Neural cell (in vitro differentiated cells): ENCODE data around the gene SLC44A4. TPM values are rescaled to one million over a fixed set of nuclear protein-coding genes. Genes with fewer than 3 reads are reported as not detected.
"Not testable (repeated sequence)": the region's sequence is repeated elsewhere in the genome, so short reads cannot be mapped to it uniquely, and the experiment has no call there.

ENCODE experiments used
- H2AFZ ChIP-seq: fragments of 200-600, 300-800 bp; sonication (generic), shearing (Covaris generic); 2 replicates; pipeline ENCODE4 v1.6.0; 2014; ENCODE audit warnings: low read depth, mild to moderate bottlenecking, antibody characterized with exemption, low read length, moderate library complexity
- H3F3A ChIP-seq: fragments of 200-600 bp; shearing (Covaris generic); 2 replicates; pipeline ENCODE4 v1.6.1; 2016; ENCODE audit warnings: mild to moderate bottlenecking, moderate library complexity, mixed read lengths, antibody characterized with exemption, low read length; ENCODE audit not compliant: insufficient read depth, poor library complexity, severe bottlenecking
- H3K27ac ChIP-seq: fragments of 200-600, 300-800 bp; sonication (generic), shearing (Covaris generic); 2 replicates; pipeline ENCODE4 v1.5.1; 2014; ENCODE audit warnings: mild to moderate bottlenecking, low read length, moderate library complexity
- H3K27me3 ChIP-seq: fragments of 300-800, 200-600 bp; sonication (generic), shearing (Covaris generic); 2 replicates; pipeline ENCODE4 v1.6.0; 2014; ENCODE audit warnings: mild to moderate bottlenecking, low read depth, low read length, moderate library complexity; ENCODE audit not compliant: insufficient read depth
- H3K36me3 ChIP-seq: fragments of 300-800, 200-600 bp; sonication (generic), shearing (Covaris generic); 2 replicates; pipeline ENCODE4 v1.5.1; 2014; ENCODE audit warnings: mild to moderate bottlenecking, antibody characterized with exemption, low read length, moderate library complexity; ENCODE audit not compliant: insufficient read depth
- H3K4me2 ChIP-seq: fragments of 300-800, 200-600 bp; sonication (generic), shearing (Covaris generic); 2 replicates; pipeline ENCODE4 v1.6.0; 2014; ENCODE audit warnings: mild to moderate bottlenecking, low read length
- H3K4me3 ChIP-seq: fragments of 300-800, 200-600 bp; sonication (generic), shearing (Covaris generic); 2 replicates; pipeline ENCODE4 v1.5.1; 2014; ENCODE audit warnings: mild to moderate bottlenecking, low read length, moderate library complexity
- H3K79me2 ChIP-seq: fragments of 200-600 bp; shearing (Covaris generic); replicated peaks from 2 replicates; pipeline ENCODE4 v1.6.0; 2014; ENCODE audit warnings: mild to moderate bottlenecking, low read length, moderate library complexity; ENCODE audit not compliant: insufficient read depth
- H3K9ac ChIP-seq: fragments of 300-800, 200-600 bp; sonication (generic), shearing (Covaris generic); 2 replicates; pipeline ENCODE4 v1.6.1; 2016; ENCODE audit warnings: mild to moderate bottlenecking, low read length, mixed read lengths
- H3K9me2 ChIP-seq: fragments of 200-600 bp; shearing (Covaris generic); 2 replicates; pipeline ENCODE4 v1.6.1; 2016; ENCODE audit warnings: mild to moderate bottlenecking, low read length, mixed read lengths; ENCODE audit not compliant: insufficient read depth
- H3K9me3 ChIP-seq: fragments of 200-600, 300-800 bp; sonication (generic), shearing (Covaris generic); 2 replicates; pipeline ENCODE4 v1.6.1; 2016; ENCODE audit warnings: mild to moderate bottlenecking, mixed run types, low read length, moderate library complexity, mixed read lengths
- H4K20me1 ChIP-seq: fragments of 200-600 bp; shearing (Covaris generic); 2 replicates; pipeline ENCODE4 v1.6.1; 2016; ENCODE audit warnings: mild to moderate bottlenecking, mixed run types; ENCODE audit not compliant: insufficient read depth
- CTCF ChIP-seq: fragments of 450-650 bp; IDR thresholded peaks from 2 replicates; pipeline ENCODE4 v1.5.1; 2014; ENCODE audit warnings: antibody characterized with exemption, mild to moderate bottlenecking, moderate library complexity; ENCODE audit not compliant: poor library complexity, severe bottlenecking
- EP300 ChIP-seq: fragments of 450-650 bp; conservative IDR thresholded peaks from 2 replicates; pipeline ENCODE4 v1.6.1; 2014; ENCODE audit warnings: antibody characterized with exemption, mild to moderate bottlenecking, moderate library complexity; ENCODE audit not compliant: poor library complexity, severe bottlenecking
- EZH2 ChIP-seq: fragments of 200-600, 300-800 bp; shearing (Covaris generic), sonication (generic); IDR thresholded peaks from 2 replicates; pipeline ENCODE4 v1.6.1; 2014; ENCODE audit warnings: antibody characterized with exemption, low read length, borderline replicate concordance, mild to moderate bottlenecking; ENCODE audit not compliant: insufficient read depth, poor library complexity, severe bottlenecking
- MXI1 ChIP-seq: fragments of 450-650 bp; conservative IDR thresholded peaks from 2 replicates; pipeline ENCODE4 v1.6.1; 2014; ENCODE audit warnings: antibody characterized with exemption, mild to moderate bottlenecking; ENCODE audit not compliant: poor library complexity, severe bottlenecking
- POLR2AphosphoS5 ChIP-seq: IDR thresholded peaks from 2 replicates; pipeline ENCODE4 v1.6.1; 2012
- REST ChIP-seq: IDR thresholded peaks from 2 replicates; pipeline ENCODE4 v1.6.1; 2012; ENCODE audit warnings: borderline replicate concordance
- SMC3 ChIP-seq: fragments of 450-650 bp; conservative IDR thresholded peaks from 2 replicates; pipeline ENCODE4 v1.6.1; 2014; ENCODE audit warnings: antibody characterized with exemption, mild to moderate bottlenecking, moderate library complexity; ENCODE audit not compliant: poor library complexity
- TAF1 ChIP-seq: IDR thresholded peaks from 2 replicates; pipeline ENCODE4 v1.6.1; 2012; ENCODE audit warnings: low read depth
- polyA plus RNA-seq: library from polyadenylated mRNA; depleted of rRNA; stranded (reverse); fragments of >200 nt; gene quantifications from 2 replicates; pipeline ENCODE4 v1.2.3, GENCODE V29; 2014

SLC44A4 gene
- polyA plus RNA-seq, 1 donor from 2014 or later: 0.09 TPM

GRCh38 chr6:31842053-31842452 is 36.7 kb downstream of the SLC44A4 start:
- Histone ChIP-seq H4K20me1 (no peaks in the 10 kb centered on the region), H3K27ac (no peak overlapping the region), H3K79me2 (peaks cover 6% of the 10 kb centered on the region), H3K9me2 (no peaks in the 10 kb centered on the region), H2AFZ (no peak overlapping the region), H3F3A (no peaks in the 10 kb centered on the region), H3K4me3 (no peak overlapping the region), H3K27me3 (no peaks in the 10 kb centered on the region), H3K9me3 (no peaks in the 10 kb centered on the region), H3K4me2 (no peak overlapping the region), H3K9ac (no peak overlapping the region), H3K36me3 (peaks cover 4% of the 10 kb centered on the region)
- TF ChIP-seq SMC3: no peak
- TF ChIP-seq EZH2: no peak

GRCh38 chr6:31839779-31840126 is 39.0 kb downstream of the SLC44A4 start:
- H2AFZ ChIP-seq: not testable (repeated sequence)

GRCh38 chr6:31838968-31839367 is 39.8 kb downstream of the SLC44A4 start:
- TF ChIP-seq POLR2AphosphoS5 (no peak), CTCF (no peak), TAF1 (no peak), REST (no peak), EP300 (no peak), SMC3 (no peak), EZH2 (no peak), MXI1 (no peak)
- H3K36me3 ChIP-seq: peaks cover 4% of the 10 kb centered on the region
- peak overlapping the region; percentile 98 for H3K4me3 ChIP-seq
- no peaks in the 10 kb centered on the region for H3K9me2 ChIP-seq
- peaks cover 29% of the 10 kb centered on the region for H3K79me2 ChIP-seq
- no peaks in the 10 kb centered on the region for H3K9me3 ChIP-seq
- no peaks in the 10 kb centered on the region for H3K27me3 ChIP-seq
- no peak overlapping the region for H2AFZ ChIP-seq
- no peaks in the 10 kb centered on the region for H4K20me1 ChIP-seq
- H3K4me2 ChIP-seq: no peak overlapping the region
- H3K27ac ChIP-seq: no peak overlapping the region
- no peak overlapping the region for H3K9ac ChIP-seq
- no peaks in the 10 kb centered on the region for H3F3A ChIP-seq

More at GRCh38 chr6:31839779-31840126, 39.0 kb downstream of the SLC44A4 start:
- H4K20me1 ChIP-seq, H3K4me3 ChIP-seq, H3K27me3 ChIP-seq, H3F3A ChIP-seq, H3K4me2 ChIP-seq, H3K36me3 ChIP-seq, H3K9me2 ChIP-seq, H3K9ac ChIP-seq, H3K27ac ChIP-seq, H3K9me3 ChIP-seq: not testable (repeated sequence)
- peaks cover 29% of the 10 kb centered on the region for H3K79me2 ChIP-seq

GRCh38 chr6:31838114-31838553 is 40.7 kb downstream of the SLC44A4 start:
- H3K36me3 ChIP-seq, H3K27me3 ChIP-seq, H3K9me3 ChIP-seq, H3F3A ChIP-seq, H3K9ac ChIP-seq, H2AFZ ChIP-seq, H3K4me2 ChIP-seq, H3K27ac ChIP-seq, H3K9me2 ChIP-seq, H4K20me1 ChIP-seq: not testable (repeated sequence)
- Histone ChIP-seq H3K79me2 (peaks cover 29% of the 10 kb centered on the region), H3K4me3 (peak overlapping the region; percentile 98)
